Measurements from ENCODE around the gene CACNA1I.

Gene CACNA1I

DNA sequence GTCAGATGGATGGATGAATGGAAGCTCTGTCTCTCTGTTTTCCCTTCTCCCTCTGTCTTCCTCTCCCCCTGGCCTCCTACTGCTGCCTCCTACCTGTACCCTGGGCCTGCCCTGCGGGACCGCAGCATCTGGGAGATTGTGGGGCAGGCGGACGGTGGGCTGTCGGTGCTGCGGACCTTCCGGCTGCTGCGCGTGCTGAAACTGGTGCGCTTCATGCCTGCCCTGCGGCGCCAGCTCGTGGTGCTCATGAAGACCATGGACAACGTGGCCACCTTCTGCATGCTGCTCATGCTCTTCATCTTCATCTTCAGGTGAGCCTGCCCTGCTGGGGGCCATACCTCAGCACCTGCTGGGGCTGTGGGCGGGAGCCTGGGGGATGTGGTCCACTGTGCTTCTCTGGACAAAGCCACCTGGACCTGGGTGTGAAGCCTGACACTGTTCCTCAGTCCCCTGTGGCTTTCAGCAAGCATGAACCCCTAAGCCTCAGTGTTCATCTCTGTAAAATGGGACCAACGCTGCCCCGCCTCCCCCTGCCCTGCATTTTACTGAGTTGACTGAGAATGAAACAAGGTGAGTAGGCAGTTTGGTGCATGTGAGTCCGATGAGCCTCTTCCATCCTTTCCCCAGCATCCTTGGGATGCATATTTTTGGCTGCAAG is 88.4 kb downstream of the CACNA1I start:
- Histone ChIP-seq H3K27ac (ENCODE audit: low read depth, low read length) (no peak overlapping the region), H2AFZ (ENCODE audit: low read depth, low read length, severe bottlenecking) (no peak overlapping the region)

DNA sequence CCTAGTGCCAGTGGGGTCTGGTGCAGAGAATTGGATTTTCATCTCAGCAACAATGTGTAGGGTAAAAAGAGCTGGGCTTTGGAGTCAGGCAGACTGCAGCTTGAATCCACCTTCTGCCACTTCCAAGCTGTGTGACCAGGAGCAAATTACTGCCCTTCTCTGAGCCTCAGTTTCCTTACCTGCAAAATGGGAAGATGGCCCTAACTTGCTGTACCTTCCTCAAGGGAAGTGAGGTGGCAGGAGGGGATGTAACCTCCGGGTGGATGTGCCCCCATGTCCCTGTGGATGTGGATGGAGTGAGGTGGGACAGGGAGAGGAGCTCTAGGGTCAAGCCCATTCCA is 90.9 kb downstream of the CACNA1I start:
- Histone ChIP-seq H3K27ac (ENCODE audit: low read depth, low read length) (no peak overlapping the region), H3K9ac (ENCODE audit: low read length) (no peak overlapping the region), H3K27me3 (ENCODE audit: low read length) (no peaks in the 10 kb centered on the region), H4K20me1 (ENCODE audit: low read depth, low read length) (no peaks in the 10 kb centered on the region), H3K9me2 (replicated peaks; ENCODE audit: insufficient read depth, low read length) (no peaks in the 10 kb centered on the region), H3K4me2 (ENCODE audit: low read depth, low read length, poor library complexity, severe bottlenecking) (no peak overlapping the region), H3K79me2 (ENCODE audit: insufficient read depth, low read length) (no peaks in the 10 kb centered on the region), H3K36me3 (ENCODE audit: low read length) (no peaks in the 10 kb centered on the region), H3K9me3 (ENCODE audit: insufficient read depth, low read length) (no peaks in the 10 kb centered on the region), H3F3A (ENCODE audit: insufficient read depth) (no peaks in the 10 kb centered on the region), H2AFZ (ENCODE audit: low read depth, low read length, severe bottlenecking) (no peak overlapping the region), H3K4me3 (ENCODE audit: insufficient read depth, low read length, poor library complexity, severe bottlenecking) (no peak overlapping the region)
- TF ChIP-seq, protein P1, sequence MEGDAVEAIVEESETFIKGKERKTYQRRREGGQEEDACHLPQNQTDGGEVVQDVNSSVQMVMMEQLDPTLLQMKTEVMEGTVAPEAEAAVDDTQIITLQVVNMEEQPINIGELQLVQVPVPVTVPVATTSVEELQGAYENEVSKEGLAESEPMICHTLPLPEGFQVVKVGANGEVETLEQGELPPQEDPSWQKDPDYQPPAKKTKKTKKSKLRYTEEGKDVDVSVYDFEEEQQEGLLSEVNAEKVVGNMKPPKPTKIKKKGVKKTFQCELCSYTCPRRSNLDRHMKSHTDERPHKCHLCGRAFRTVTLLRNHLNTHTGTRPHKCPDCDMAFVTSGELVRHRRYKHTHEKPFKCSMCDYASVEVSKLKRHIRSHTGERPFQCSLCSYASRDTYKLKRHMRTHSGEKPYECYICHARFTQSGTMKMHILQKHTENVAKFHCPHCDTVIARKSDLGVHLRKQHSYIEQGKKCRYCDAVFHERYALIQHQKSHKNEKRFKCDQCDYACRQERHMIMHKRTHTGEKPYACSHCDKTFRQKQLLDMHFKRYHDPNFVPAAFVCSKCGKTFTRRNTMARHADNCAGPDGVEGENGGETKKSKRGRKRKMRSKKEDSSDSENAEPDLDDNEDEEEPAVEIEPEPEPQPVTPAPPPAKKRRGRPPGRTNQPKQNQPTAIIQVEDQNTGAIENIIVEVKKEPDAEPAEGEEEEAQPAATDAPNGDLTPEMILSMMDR (IDR thresholded peaks at IDR 0.05; ENCODE audit: insufficient read depth, low read length, poor library complexity, severe bottlenecking) = no peak
- no peak for TF ChIP-seq EZH2phosphoT487 (conservative IDR thresholded peaks at IDR 0.05; ENCODE audit: low read length)

More for the DNA sequence above, 88.4 kb downstream of the CACNA1I start:
- H3K27me3 ChIP-seq (ENCODE audit: low read length) = no peaks in the 10 kb centered on the region
- H3K9ac ChIP-seq (ENCODE audit: low read length) = no peak overlapping the region
- no peaks in the 10 kb centered on the region for H3K36me3 ChIP-seq (ENCODE audit: low read length)
- no peaks in the 10 kb centered on the region for H4K20me1 ChIP-seq (ENCODE audit: low read depth, low read length)
- no peak overlapping the region for H3K4me3 ChIP-seq (ENCODE audit: insufficient read depth, low read length, poor library complexity, severe bottlenecking)
- TF ChIP-seq, protein P1 (IDR thresholded peaks at IDR 0.05; ENCODE audit: insufficient read depth, low read length, poor library complexity, severe bottlenecking) = no peak
- TF ChIP-seq EZH2phosphoT487 (conservative IDR thresholded peaks at IDR 0.05; ENCODE audit: low read length) = no peak
- no peaks in the 10 kb centered on the region for H3K9me3 ChIP-seq (ENCODE audit: insufficient read depth, low read length)
- no peaks in the 10 kb centered on the region for H3F3A ChIP-seq (ENCODE audit: insufficient read depth)
- no peaks in the 10 kb centered on the region for H3K9me2 ChIP-seq (replicated peaks; ENCODE audit: insufficient read depth, low read length)
- no peak overlapping the region for H3K4me2 ChIP-seq (ENCODE audit: low read depth, low read length, poor library complexity, severe bottlenecking)
- H3K79me2 ChIP-seq (ENCODE audit: insufficient read depth, low read length) = no peaks in the 10 kb centered on the region

DNA sequence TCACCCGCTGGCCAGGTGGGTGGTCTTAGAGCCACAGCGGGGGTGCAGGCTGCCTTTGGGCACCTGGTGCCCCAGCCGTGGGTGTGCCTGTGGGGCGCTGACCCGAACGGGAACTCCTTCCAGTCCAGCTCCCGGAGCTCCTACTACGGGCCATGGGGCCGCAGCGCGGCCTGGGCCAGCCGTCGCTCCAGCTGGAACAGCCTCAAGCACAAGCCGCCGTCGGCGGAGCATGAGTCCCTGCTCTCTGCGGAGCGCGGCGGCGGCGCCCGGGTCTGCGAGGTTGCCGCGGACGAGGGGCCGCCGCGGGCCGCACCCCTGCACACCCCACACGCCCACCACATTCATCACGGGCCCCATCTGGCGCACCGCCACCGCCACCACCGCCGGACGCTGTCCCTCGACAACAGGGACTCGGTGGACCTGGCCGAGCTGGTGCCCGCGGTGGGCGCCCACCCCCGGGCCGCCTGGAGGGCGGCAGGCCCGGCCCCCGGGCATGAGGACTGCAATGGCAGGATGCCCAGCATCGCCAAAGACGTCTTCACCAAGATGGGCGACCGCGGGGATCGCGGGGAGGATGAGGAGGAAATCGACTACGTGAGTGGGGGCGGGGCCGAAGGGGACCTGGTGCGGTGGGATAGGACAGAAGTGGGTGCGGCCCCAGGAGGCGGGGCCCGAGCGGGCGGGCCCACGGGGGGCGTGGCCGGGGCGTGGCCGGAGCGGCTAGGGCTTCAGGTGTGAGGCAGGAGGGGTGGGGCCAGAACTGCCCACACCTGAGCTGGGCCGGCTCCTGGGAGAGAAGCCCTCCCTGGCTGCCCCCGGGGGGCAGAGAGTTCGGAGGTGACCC is 91.5 kb downstream of the CACNA1I start:
- H3F3A ChIP-seq (ENCODE audit: insufficient read depth) = no peaks in the 10 kb centered on the region

More for the DNA sequence above, 91.5 kb downstream of the CACNA1I start:
- no peak overlapping the region for H3K27ac ChIP-seq (ENCODE audit: low read depth, low read length)
- H3K27me3 ChIP-seq (ENCODE audit: low read length) = no peaks in the 10 kb centered on the region
- H3K4me3 ChIP-seq (ENCODE audit: insufficient read depth, low read length, poor library complexity, severe bottlenecking) = no peak overlapping the region
- no peak overlapping the region for H3K4me2 ChIP-seq (ENCODE audit: low read depth, low read length, poor library complexity, severe bottlenecking)
- no peak for TF ChIP-seq EZH2phosphoT487 (conservative IDR thresholded peaks at IDR 0.05; ENCODE audit: low read length)
- TF ChIP-seq, protein P1 (IDR thresholded peaks at IDR 0.05; ENCODE audit: insufficient read depth, low read length, poor library complexity, severe bottlenecking) = no peak
- H4K20me1 ChIP-seq (ENCODE audit: low read depth, low read length) = no peaks in the 10 kb centered on the region
- no peak overlapping the region for H3K9ac ChIP-seq (ENCODE audit: low read length)
- H3K9me3 ChIP-seq (ENCODE audit: insufficient read depth, low read length) = no peaks in the 10 kb centered on the region
- no peaks in the 10 kb centered on the region for H3K9me2 ChIP-seq (replicated peaks; ENCODE audit: insufficient read depth, low read length)
- no peak overlapping the region for H2AFZ ChIP-seq (ENCODE audit: low read depth, low read length, severe bottlenecking)
- no peaks in the 10 kb centered on the region for H3K36me3 ChIP-seq (ENCODE audit: low read length)
- H3K79me2 ChIP-seq (ENCODE audit: insufficient read depth, low read length) = no peaks in the 10 kb centered on the region

Data from SU-DHL-6 (cell line).